ENCODE data around the gene ADGRL2. TPM values are rescaled to one million over a fixed set of nuclear protein-coding genes. Genes with fewer than 3 reads are reported as not detected.

Gene ADGRL2
- total RNA-seq, 4 donors from 2014 or later: 24.4 to 57.1 (median 45.4) TPM

- 71 to 72% methylated on average over 4 of the region's 4 CpGs for WGBS, 2 donors
- H3K4me3 ChIP-seq (ENCODE audit: low read depth, poor library complexity, severe bottlenecking): no peak overlapping the region
- DNase-seq (ENCODE audit: low spot score in 2 of 2): no peak
- no peak for TF ChIP-seq CTCF (IDR thresholded peaks at IDR 0.05)
- TF ChIP-seq POLR2A (IDR thresholded peaks at IDR 0.05): no peak
- intact Hi-C loops (cut with DNase I; ENCODE audit: low total_unique reads): no loop called here
Observed at GRCh38 chr1:81841795-81842194, 41.1 kb downstream of the ADGRL2 start.

- intact Hi-C loops (cut with DNase I; ENCODE audit: low total_unique reads): no loop called here
- no peak for TF ChIP-seq POLR2A (IDR thresholded peaks at IDR 0.05)
- TF ChIP-seq CTCF (IDR thresholded peaks at IDR 0.05): no peak
- 79 to 95% methylated on average over 2 of the region's 2 CpGs for WGBS, 2 donors
Observed at GRCh38 chr1:81844477-81844876, 43.7 kb downstream of the ADGRL2 start.

GRCh38 chr1:81846630-81847029, 45.9 kb downstream of the ADGRL2 start:
- WGBS, 2 donors: 91 to 93% methylated on average over 1 of the region's 1 CpG
- no peak for TF ChIP-seq POLR2A (IDR thresholded peaks at IDR 0.05)
- no peak for TF ChIP-seq CTCF (IDR thresholded peaks at IDR 0.05)
- H3K4me3 ChIP-seq (ENCODE audit: low read depth, poor library complexity, severe bottlenecking): no peak overlapping the region
- intact Hi-C loops (cut with DNase I; ENCODE audit: low total_unique reads): no loop called here
- DNase-seq (ENCODE audit: low spot score in 2 of 2): no peak

More at GRCh38 chr1:81844477-81844876, 43.7 kb downstream of the ADGRL2 start:
- DNase-seq (ENCODE audit: low spot score in 2 of 2): no peak
- no peak overlapping the region for H3K4me3 ChIP-seq (ENCODE audit: low read depth, poor library complexity, severe bottlenecking)

GRCh38 chr1:81847063-81847462, 46.3 kb downstream of the ADGRL2 start:
- WGBS, 2 donors: 89 to 94% methylated on average over 2 of the region's 2 CpGs
- intact Hi-C loops (cut with DNase I; ENCODE audit: low total_unique reads): no loop called here

GRCh38 chr1:81848880-81849682, 48.3 kb downstream of the ADGRL2 start:
- intact Hi-C loops (cut with DNase I; ENCODE audit: low total_unique reads): no loop called here
- WGBS, 2 donors: 64 to 67% methylated on average over 5 of the region's 5 CpGs
- no peak for DNase-seq (ENCODE audit: low spot score in 2 of 2)
- TF ChIP-seq POLR2A (IDR thresholded peaks at IDR 0.05): no peak
- TF ChIP-seq CTCF (IDR thresholded peaks at IDR 0.05): no peak
- H3K4me3 ChIP-seq (ENCODE audit: low read depth, poor library complexity, severe bottlenecking): no peak overlapping the region

More at GRCh38 chr1:81847063-81847462, 46.3 kb downstream of the ADGRL2 start:
- no peak for DNase-seq (ENCODE audit: low spot score in 2 of 2)
- H3K4me3 ChIP-seq (ENCODE audit: low read depth, poor library complexity, severe bottlenecking): no peak overlapping the region
- TF ChIP-seq CTCF (IDR thresholded peaks at IDR 0.05): no peak

- no peak overlapping the region for H3K4me3 ChIP-seq (ENCODE audit: low read depth, poor library complexity, severe bottlenecking)
- 84 to 91% methylated on average over 3 of the region's 3 CpGs for WGBS, 2 donors
- no peak for DNase-seq (ENCODE audit: low spot score in 2 of 2)
- TF ChIP-seq POLR2A (IDR thresholded peaks at IDR 0.05): no peak
- no peak for TF ChIP-seq CTCF (IDR thresholded peaks at IDR 0.05)
- intact Hi-C loops (cut with DNase I; ENCODE audit: low total_unique reads): no loop called here
Observed at GRCh38 chr1:81850031-81850430, 49.3 kb downstream of the ADGRL2 start.

Measured in lower leg skin (tissue), 4 donors.